Measurements from ENCODE around the gene SDK2.

The SDK2 gene

DNA sequence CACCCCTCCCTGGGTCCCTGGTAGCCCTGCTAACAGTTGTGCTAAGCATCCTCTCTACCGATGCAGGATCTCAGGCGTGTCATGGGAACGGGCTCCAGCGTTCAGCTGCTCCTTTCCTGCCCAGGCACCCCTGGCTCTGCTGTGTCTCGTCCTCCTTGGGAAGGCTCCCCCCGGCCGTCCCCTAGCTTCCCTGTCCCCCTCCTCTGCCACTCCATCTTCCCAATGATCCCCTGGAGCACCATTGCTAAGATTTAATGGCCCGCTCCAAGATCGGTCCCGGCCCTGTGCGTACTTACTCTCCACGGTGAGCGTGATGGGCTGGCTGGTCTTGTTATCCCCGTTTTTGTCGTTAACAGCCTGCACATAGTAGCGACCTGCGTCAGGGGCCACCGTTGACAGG lies 196.9 kb downstream of the SDK2 start:
- H3K4me3 ChIP-seq (ENCODE audit: low read length) = no peak overlapping the region
- DNase-seq (ENCODE audit: low read depth) = no peak
- no peak for TF ChIP-seq CTCF (IDR thresholded peaks at IDR 0.05; ENCODE audit: insufficient read depth, low read depth, low read length, missing control alignments)

DNA sequence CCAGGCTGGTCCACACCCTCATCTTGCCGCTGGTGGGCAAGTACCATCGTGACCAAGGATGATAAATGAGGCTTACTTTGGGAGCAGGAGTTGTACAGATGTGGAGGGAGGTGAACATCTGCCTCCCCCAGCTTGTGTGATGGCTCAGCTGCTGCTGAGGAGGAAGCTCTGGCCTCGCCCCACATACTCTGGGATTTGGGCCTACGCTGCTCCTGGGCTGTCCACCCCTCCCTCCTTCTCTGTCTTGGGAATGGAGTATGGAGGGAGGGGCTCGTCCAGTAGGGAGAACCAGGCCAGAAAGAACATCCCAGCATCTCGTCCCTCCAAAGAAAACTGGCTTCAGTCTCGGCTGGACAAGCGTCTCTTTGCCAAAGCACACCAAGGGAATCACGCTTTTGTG lies 197.6 kb downstream of the SDK2 start:
- no peak for DNase-seq (ENCODE audit: low read depth)
- H3K4me3 ChIP-seq (ENCODE audit: low read length) = no peak overlapping the region
- no peak for TF ChIP-seq CTCF (IDR thresholded peaks at IDR 0.05; ENCODE audit: insufficient read depth, low read depth, low read length, missing control alignments)

DNA sequence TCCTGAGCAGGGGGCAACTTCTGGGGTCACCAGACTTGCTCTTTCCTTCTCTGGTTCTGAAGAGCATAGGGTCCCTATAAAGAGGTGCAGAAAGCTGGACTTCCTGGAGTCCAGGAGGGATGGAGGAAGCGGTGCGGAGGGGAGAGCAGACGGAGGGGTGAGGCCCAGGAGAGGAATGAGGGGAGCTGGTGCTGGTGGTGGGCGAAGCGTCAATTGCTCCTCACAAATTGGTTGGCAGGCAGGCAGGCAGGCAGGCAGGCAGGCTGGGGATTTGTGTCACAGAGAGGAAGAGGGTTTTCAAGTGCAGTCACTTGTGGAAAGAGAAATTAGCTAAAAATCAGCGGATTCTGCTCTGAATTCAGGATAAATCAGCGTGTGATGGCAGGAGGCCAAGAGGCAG lies 198.8 kb downstream of the SDK2 start:
- no peak for TF ChIP-seq CTCF (IDR thresholded peaks at IDR 0.05; ENCODE audit: insufficient read depth, low read depth, low read length, missing control alignments)
- no peak for DNase-seq (ENCODE audit: low read depth)
- no peak overlapping the region for H3K4me3 ChIP-seq (ENCODE audit: low read length)

GRCh38 chr17:73444021-73444420 lies 200.2 kb downstream of the SDK2 start:
- no peak overlapping the region for H3K4me3 ChIP-seq (ENCODE audit: low read length)
- no peak for TF ChIP-seq CTCF (IDR thresholded peaks at IDR 0.05; ENCODE audit: insufficient read depth, low read depth, low read length, missing control alignments)
- no peak for DNase-seq (ENCODE audit: low read depth)

GRCh38 chr17:73439597-73439996 lies 204.6 kb downstream of the SDK2 start:
- no peak overlapping the region for H3K4me3 ChIP-seq (ENCODE audit: low read length)
- DNase-seq (ENCODE audit: low read depth) = no peak
- no peak for TF ChIP-seq CTCF (IDR thresholded peaks at IDR 0.05; ENCODE audit: insufficient read depth, low read depth, low read length, missing control alignments)

DNA sequence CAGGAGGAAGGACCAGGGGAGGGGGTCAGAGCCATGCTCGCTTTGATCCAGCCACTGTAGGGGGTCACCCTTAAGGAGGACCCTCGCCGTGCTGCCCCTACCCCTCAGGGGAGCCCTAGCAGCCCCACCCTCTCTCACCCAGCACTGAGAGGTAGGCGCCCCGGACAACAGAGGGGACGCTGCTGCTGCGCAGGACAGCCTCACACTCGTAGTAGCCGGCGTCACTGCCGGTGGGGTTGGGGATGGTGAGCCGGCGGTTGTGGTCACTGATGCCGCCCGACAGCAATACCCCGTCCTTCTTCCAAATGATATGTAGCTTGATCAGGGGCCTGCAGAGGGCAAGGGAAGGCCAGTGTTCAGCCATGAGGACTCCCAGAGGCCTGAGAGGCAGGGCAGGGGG lies 206.4 kb downstream of the SDK2 start:
- no peak overlapping the region for H3K4me3 ChIP-seq (ENCODE audit: low read length)
- TF ChIP-seq CTCF (IDR thresholded peaks at IDR 0.05; ENCODE audit: insufficient read depth, low read depth, low read length, missing control alignments) = no peak
- DNase-seq (ENCODE audit: low read depth) = no peak

- DNase-seq (ENCODE audit: low read depth) = no peak
Observed at GRCh38 chr17:73436954-73437353, 207.3 kb downstream of the SDK2 start.

More at GRCh38 chr17:73436954-73437353, 207.3 kb downstream of the SDK2 start:
- no peak for TF ChIP-seq CTCF (IDR thresholded peaks at IDR 0.05; ENCODE audit: insufficient read depth, low read depth, low read length, missing control alignments)
- H3K4me3 ChIP-seq (ENCODE audit: low read length) = no peak overlapping the region

Measured in epithelial cell of esophagus (primary cell).